ENCODE data around the gene SYNJ2.

DNA sequence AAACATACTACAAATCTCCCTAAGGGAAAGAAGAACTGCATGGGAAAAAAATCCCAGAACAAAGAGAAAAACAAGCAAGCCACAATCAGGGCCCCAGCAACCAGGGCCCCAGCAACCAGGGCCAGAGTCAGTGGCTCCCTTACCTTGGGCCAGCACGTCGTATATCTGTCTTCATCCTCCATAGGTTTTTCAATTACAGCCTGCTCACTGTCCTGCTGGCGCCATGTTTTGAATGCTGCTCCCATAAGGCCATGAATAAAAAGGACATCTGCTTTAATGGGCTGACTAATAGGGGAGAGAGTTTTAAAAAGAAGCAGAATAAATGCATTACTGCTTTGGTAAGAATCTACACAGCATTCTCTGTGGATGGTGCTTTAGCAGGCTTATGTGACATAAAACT lies 137.2 kb downstream of the SYNJ2 start:
- TF ChIP-seq, protein P1, sequence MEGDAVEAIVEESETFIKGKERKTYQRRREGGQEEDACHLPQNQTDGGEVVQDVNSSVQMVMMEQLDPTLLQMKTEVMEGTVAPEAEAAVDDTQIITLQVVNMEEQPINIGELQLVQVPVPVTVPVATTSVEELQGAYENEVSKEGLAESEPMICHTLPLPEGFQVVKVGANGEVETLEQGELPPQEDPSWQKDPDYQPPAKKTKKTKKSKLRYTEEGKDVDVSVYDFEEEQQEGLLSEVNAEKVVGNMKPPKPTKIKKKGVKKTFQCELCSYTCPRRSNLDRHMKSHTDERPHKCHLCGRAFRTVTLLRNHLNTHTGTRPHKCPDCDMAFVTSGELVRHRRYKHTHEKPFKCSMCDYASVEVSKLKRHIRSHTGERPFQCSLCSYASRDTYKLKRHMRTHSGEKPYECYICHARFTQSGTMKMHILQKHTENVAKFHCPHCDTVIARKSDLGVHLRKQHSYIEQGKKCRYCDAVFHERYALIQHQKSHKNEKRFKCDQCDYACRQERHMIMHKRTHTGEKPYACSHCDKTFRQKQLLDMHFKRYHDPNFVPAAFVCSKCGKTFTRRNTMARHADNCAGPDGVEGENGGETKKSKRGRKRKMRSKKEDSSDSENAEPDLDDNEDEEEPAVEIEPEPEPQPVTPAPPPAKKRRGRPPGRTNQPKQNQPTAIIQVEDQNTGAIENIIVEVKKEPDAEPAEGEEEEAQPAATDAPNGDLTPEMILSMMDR (IDR thresholded peaks at IDR 0.05; ENCODE audit: extremely low read depth in 1 of 2, insufficient read depth in 1 of 2, low read depth in 1 of 2, low read length in 2 of 2): no peak
- TF ChIP-seq, protein P2, sequence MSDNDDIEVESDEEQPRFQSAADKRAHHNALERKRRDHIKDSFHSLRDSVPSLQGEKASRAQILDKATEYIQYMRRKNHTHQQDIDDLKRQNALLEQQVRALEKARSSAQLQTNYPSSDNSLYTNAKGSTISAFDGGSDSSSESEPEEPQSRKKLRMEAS (IDR thresholded peaks at IDR 0.05; ENCODE audit: insufficient read depth, insufficient read length): no peak
- TF ChIP-seq POLR2AphosphoS5 (IDR thresholded peaks at IDR 0.05; ENCODE audit: insufficient read depth, low read depth, low read length) (no peak), POLR2A (IDR thresholded peaks at IDR 0.05; ENCODE audit: low read depth, low read length) (no peak)
